Osteoblast (primary cell): ENCODE data around the gene RTKN2. TPM values are rescaled to one million over a fixed set of nuclear protein-coding genes. Genes with fewer than 3 reads are reported as not detected.

Experiments used
- DNase-seq: peaks from one replicate; pipeline ENCODE4 v3.0.0; 2011; ENCODE audit warnings: low spot score, mixed read lengths; ENCODE audit not compliant: insufficient read length; ENCODE audit errors: missing footprints
- H2AFZ ChIP-seq: 2 replicates; pipeline ENCODE4 v1.6.0; 2011; ENCODE audit warnings: mild to moderate bottlenecking, low read length
- H3K27ac ChIP-seq: 2 replicates; pipeline ENCODE4 v1.5.1; 2011; ENCODE audit warnings: mild to moderate bottlenecking, low read depth, low read length, moderate library complexity
- H3K27me3 ChIP-seq: 2 replicates; pipeline ENCODE4 v1.6.0; 2012; ENCODE audit warnings: mild to moderate bottlenecking, control low read depth, inconsistent platforms, low read length, moderate library complexity; ENCODE audit not compliant: insufficient read depth
- H3K36me3 ChIP-seq: 2 replicates; pipeline ENCODE4 v1.5.1; 2011; ENCODE audit warnings: mild to moderate bottlenecking, low read length, control low read depth, moderate library complexity; ENCODE audit not compliant: insufficient read depth
- H3K4me1 ChIP-seq: 2 replicates; pipeline ENCODE4 v1.5.1; 2011; ENCODE audit warnings: mild to moderate bottlenecking, low read length, control low read depth, moderate library complexity; ENCODE audit not compliant: insufficient read depth
- H3K4me2 ChIP-seq: 2 replicates; pipeline ENCODE4 v1.6.0; 2011; ENCODE audit warnings: mild to moderate bottlenecking, low read length; ENCODE audit not compliant: insufficient read depth
- H3K4me3 ChIP-seq: fragments of 200-600 bp; sonication (generic); 3 replicates; pipeline ENCODE4 v1.5.1; 2012; ENCODE audit warnings: mild to moderate bottlenecking, low read length, inconsistent platforms; ENCODE audit not compliant: insufficient read depth
- H3K79me2 ChIP-seq: 2 replicates; pipeline ENCODE4 v1.6.0; 2012; ENCODE audit warnings: mild to moderate bottlenecking, low read length, control low read depth, inconsistent platforms; ENCODE audit not compliant: insufficient read depth
- H3K9me3 ChIP-seq: 2 replicates; pipeline ENCODE4 v1.5.1; 2011; ENCODE audit warnings: low read depth, low read length, control low read depth
- H4K20me1 ChIP-seq: 2 replicates; pipeline ENCODE4 v1.6.0; 2012; ENCODE audit warnings: mild to moderate bottlenecking, low read length, control low read depth; ENCODE audit not compliant: insufficient read depth
- total RNA-seq: library from RNA; depleted of rRNA; stranded (reverse); fragments of >200 nt; gene quantifications from 2 replicates; pipeline ENCODE4 v1.2.3, GENCODE V29; 2012
- TF ChIP-seq, protein P1 (sequence below): IDR thresholded peaks from 2 replicates; pipeline ENCODE4 v1.5.1; 2011; ENCODE audit warnings: mild to moderate bottlenecking, low read depth, low read length, moderate library complexity; ENCODE audit errors: extremely low read depth

Gene RTKN2
- total RNA-seq, 1 donor = 8.0 TPM

DNA sequence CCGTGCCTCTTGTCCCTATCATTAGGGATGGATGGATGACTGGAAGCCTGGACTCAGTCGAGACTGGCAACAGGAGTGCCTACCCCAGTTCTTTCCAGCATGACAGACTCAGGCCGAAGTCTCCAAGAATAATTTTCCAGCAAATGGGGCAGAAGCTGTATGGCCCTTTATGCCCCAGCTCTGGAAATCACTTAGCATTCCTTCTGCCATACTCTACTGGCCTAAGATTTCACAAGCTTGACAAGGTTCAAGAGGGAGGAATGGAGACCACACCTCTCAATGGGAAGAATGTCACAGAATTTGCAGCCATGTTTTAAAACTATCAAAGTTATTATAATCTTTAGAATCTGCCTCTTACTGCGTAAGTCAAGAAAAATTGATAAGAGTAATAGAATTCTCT is 39.0 kb upstream of the RTKN2 start:
- Histone ChIP-seq H3K36me3 (no peaks in the 10 kb centered on the region), H3K4me2 (no peak overlapping the region), H3K79me2 (no peaks in the 10 kb centered on the region), H3K4me3 (no peak overlapping the region), H3K4me1 (no peaks in the 10 kb centered on the region), H2AFZ (no peak overlapping the region), H3K27ac (no peak overlapping the region), H3K9me3 (no peaks in the 10 kb centered on the region), H3K27me3 (peaks cover 7% of the 10 kb centered on the region), H4K20me1 (no peaks in the 10 kb centered on the region)
- DNase-seq = no peak
- TF ChIP-seq, protein P1, sequence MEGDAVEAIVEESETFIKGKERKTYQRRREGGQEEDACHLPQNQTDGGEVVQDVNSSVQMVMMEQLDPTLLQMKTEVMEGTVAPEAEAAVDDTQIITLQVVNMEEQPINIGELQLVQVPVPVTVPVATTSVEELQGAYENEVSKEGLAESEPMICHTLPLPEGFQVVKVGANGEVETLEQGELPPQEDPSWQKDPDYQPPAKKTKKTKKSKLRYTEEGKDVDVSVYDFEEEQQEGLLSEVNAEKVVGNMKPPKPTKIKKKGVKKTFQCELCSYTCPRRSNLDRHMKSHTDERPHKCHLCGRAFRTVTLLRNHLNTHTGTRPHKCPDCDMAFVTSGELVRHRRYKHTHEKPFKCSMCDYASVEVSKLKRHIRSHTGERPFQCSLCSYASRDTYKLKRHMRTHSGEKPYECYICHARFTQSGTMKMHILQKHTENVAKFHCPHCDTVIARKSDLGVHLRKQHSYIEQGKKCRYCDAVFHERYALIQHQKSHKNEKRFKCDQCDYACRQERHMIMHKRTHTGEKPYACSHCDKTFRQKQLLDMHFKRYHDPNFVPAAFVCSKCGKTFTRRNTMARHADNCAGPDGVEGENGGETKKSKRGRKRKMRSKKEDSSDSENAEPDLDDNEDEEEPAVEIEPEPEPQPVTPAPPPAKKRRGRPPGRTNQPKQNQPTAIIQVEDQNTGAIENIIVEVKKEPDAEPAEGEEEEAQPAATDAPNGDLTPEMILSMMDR = no peak

DNA sequence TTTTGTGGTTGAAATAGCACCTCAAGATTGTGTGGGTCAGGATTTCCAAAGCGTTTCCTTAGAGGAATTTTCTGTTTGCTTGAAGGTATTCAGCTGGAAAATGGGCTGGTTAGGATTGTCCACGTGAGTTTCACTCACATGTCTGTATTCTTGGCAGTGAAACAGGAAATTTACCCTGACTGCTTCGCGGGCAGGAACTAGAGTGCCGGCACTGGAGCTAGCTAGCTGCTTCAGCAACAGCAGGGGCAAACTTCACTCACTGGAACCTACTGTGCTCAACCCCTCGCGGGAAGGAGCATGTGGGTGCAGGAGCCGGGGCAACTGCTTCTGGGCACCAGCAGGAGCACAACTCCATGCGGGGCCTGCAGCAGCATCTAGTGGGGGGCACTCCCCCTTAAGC is 38.0 kb upstream of the RTKN2 start:
- TF ChIP-seq, protein P1 = no peak
- H3K27ac ChIP-seq = no peak overlapping the region
- H3K36me3 ChIP-seq = no peaks in the 10 kb centered on the region
- H3K4me1 ChIP-seq = no peaks in the 10 kb centered on the region
- H3K27me3 ChIP-seq = peaks cover 7% of the 10 kb centered on the region
- H3K4me3 ChIP-seq = no peak overlapping the region
- H3K4me2 ChIP-seq = no peak overlapping the region
- no peaks in the 10 kb centered on the region for H3K79me2 ChIP-seq
- H2AFZ ChIP-seq = no peak overlapping the region
- no peaks in the 10 kb centered on the region for H4K20me1 ChIP-seq
- H3K9me3 ChIP-seq = no peaks in the 10 kb centered on the region
- DNase-seq = no peak

DNA sequence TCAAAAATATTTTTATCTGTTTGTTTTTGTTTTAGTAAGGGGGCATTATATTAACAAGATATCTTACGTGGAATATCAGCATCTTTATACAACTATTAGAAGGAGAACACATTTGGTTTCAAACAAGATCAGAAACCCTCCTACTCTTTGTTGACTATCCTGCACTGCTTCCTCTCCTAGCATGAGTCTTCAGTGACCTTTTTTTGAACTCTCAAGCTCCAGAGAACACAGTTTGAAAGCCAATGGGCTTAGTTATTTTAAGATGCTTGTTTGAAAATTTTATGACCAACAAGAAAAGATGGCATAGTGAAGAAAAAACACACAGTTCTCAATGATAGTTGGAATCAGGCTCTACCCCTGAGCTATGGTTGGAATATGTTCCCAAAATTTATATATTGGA is 37.2 kb upstream of the RTKN2 start:
- Histone ChIP-seq H3K4me3 (no peak overlapping the region), H3K27me3 (peaks cover under 1% of the 10 kb centered on the region), H3K4me1 (no peaks in the 10 kb centered on the region), H3K4me2 (no peak overlapping the region), H3K27ac (no peak overlapping the region), H3K79me2 (no peaks in the 10 kb centered on the region), H2AFZ (no peak overlapping the region), H4K20me1 (no peaks in the 10 kb centered on the region), H3K9me3 (no peaks in the 10 kb centered on the region), H3K36me3 (no peaks in the 10 kb centered on the region)
- no peak for DNase-seq
- TF ChIP-seq, protein P1 = no peak

DNA sequence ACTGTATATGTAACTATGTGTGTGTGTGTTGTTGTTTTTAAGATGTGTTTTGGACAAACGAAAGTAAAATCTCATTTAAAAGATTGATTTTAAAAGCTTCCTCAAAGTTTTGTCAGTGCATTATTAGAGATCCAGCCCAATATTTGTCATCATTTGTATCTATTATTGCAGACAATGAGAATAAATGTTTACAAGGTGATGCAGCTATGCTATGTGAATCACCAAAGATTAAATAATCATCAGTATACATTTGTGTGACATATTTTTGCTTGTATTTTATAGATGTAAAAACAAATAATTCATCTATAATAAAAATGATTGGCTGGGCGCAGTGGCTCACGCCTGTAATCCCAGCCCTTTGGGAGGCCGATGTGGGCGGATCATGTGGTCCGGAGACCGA is 35.3 kb upstream of the RTKN2 start:
- H3K36me3 ChIP-seq = no peaks in the 10 kb centered on the region
- no peaks in the 10 kb centered on the region for H4K20me1 ChIP-seq
- no peak for DNase-seq
- TF ChIP-seq, protein P1 = no peak
- no peaks in the 10 kb centered on the region for H3K9me3 ChIP-seq
- H3K79me2 ChIP-seq = no peaks in the 10 kb centered on the region
- H3K27me3 ChIP-seq = no peaks in the 10 kb centered on the region
- no peak overlapping the region for H2AFZ ChIP-seq
- no peaks in the 10 kb centered on the region for H3K4me1 ChIP-seq
- H3K4me3 ChIP-seq = no peak overlapping the region
- no peak overlapping the region for H3K4me2 ChIP-seq
- no peak overlapping the region for H3K27ac ChIP-seq
